ENCODE data around the gene ACAP2.
A peak's percentile ranks its signal among the peaks of the same experiment; 100 is the strongest.

Gene ACAP2

DNA sequence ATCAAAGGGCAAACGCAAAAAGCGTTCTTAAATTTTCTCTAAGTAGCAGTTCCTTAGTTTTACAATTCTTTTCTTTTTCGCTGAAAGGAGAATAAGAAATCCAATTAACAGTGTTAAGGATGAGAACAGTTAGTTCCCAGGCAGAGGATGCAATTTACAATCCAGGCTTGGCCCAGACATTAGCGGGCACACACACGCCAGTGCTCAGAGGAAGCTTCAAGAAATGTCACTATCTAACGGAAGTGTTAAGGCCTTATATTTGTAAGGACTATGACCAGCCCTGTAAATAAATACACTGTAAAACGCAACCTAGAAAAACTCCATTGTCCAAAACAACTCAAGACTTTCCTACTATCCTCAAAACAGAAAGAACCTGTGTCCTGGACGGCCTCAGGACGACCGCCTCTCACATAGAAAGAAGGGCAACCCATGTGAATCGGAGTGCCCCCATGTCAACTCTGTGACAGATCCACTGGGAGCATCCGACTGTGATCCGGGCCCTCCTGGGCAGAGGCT lies 1.3 kb downstream of the ACAP2 start:
- H3K4me3 ChIP-seq (ENCODE audit: low read depth, low read length): peak overlapping the region; percentile 95
- TF ChIP-seq, protein P1, sequence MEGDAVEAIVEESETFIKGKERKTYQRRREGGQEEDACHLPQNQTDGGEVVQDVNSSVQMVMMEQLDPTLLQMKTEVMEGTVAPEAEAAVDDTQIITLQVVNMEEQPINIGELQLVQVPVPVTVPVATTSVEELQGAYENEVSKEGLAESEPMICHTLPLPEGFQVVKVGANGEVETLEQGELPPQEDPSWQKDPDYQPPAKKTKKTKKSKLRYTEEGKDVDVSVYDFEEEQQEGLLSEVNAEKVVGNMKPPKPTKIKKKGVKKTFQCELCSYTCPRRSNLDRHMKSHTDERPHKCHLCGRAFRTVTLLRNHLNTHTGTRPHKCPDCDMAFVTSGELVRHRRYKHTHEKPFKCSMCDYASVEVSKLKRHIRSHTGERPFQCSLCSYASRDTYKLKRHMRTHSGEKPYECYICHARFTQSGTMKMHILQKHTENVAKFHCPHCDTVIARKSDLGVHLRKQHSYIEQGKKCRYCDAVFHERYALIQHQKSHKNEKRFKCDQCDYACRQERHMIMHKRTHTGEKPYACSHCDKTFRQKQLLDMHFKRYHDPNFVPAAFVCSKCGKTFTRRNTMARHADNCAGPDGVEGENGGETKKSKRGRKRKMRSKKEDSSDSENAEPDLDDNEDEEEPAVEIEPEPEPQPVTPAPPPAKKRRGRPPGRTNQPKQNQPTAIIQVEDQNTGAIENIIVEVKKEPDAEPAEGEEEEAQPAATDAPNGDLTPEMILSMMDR (IDR thresholded peaks at IDR 0.05; ENCODE audit: low read depth, low read length): no peak

DNA sequence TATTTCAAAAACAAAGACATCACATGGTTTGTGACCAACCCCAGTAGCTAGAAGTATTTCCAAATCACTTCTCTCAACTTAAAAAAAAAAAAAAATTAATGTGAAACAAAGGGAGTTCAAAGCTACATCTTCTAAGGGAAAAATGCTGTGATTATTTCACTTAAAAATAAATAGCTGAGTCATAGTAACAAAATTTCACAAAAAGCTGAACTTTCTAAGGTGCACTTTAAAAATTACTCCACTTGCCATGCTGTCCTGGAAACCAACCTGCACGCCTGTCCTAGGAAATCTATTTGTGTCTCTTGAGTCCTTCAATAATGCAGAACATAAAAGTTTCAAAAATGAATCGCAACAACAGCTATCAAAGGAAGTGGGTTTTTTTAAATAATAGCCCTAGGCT lies 1.8 kb downstream of the ACAP2 start:
- peak overlapping the region; percentile 95 for H3K4me3 ChIP-seq (ENCODE audit: low read depth, low read length)

DNA sequence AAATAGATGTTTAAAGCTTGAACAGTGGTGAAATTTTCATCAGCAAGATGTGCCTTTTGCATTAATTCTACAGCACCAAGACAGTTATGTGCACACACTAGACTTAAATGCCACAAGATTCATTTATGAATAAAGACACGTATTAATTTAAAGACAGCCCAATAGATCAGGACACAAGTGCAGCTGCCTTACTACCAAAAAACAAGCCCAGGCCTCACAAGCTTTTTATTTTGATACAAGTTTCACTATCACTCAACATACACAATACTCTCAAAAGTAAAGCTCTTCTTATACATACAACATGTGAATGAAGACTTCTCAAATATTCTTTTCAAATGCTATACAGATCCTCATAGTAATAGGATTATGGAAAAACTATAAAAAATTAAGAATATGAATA lies 2.4 kb downstream of the ACAP2 start:
- TF ChIP-seq, protein P1 (IDR thresholded peaks at IDR 0.05; ENCODE audit: low read depth, low read length): no peak
- peak overlapping the region; percentile 95 for H3K4me3 ChIP-seq (ENCODE audit: low read depth, low read length)

More for the DNA sequence above, 1.8 kb downstream of the ACAP2 start:
- TF ChIP-seq, protein P1 (IDR thresholded peaks at IDR 0.05; ENCODE audit: low read depth, low read length): no peak

DNA sequence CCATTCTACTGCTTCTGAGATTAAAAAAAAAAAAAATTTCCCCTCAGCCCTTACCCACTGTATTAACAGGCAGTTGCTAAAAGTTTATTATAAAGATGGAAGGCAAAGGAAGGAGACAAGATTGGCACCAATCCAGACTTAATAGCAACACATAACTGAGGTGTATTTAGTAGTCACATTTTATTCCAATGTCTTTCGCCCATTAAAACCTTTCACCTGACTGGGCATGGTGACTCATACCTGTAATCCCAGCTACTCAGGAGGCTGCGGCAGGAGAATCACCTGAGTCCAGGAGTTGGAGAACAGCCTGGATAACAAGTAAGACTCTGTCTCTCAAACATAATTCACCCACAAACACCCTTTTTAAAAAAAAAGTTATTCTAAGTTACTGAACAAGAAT lies 4.4 kb downstream of the ACAP2 start:
- H3K4me3 ChIP-seq (ENCODE audit: low read depth, low read length): no peak overlapping the region
- TF ChIP-seq, protein P1 (IDR thresholded peaks at IDR 0.05; ENCODE audit: low read depth, low read length): no peak

DNA sequence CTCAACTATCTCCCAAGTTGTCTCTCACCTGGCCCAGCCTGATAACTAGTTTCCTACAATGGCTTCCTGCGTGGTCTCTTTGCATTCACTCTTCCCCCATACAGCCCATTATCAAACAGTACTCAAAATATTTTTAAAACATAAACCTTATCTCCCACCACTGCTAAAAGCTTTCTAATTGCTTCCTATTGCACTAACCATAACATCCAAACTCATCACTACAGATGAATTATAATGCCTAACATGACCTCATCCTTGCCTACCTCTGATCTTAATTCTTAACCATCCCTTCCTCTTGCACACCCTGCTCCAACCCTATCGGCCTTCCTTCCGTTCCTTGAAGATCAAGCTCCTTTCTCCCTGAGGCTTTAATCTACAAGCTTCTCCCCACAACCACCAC lies 17.0 kb downstream of the ACAP2 start:
- TF ChIP-seq, protein P1 (IDR thresholded peaks at IDR 0.05; ENCODE audit: low read depth, low read length): no peak
- no peak overlapping the region for H3K4me3 ChIP-seq (ENCODE audit: low read depth, low read length)

DNA sequence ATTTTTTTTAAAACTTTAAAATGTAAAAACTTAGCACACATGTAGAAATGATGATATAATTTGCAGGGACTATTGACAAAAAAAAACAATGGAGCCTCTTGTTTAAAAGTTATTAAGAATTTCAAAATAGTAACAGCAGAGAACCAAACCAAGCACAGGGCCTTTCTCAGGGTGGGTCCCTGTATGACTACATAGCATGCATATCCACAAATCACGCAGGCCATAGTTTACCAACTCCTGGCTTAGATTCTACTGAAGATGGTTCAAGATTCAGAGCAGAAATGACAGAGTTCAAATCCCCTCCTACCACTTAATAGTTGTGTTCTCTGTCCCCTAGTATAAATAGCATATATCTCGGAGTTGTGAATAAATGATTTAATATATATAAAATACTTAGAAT lies 19.0 kb downstream of the ACAP2 start:
- TF ChIP-seq, protein P1 (IDR thresholded peaks at IDR 0.05; ENCODE audit: low read depth, low read length): no peak
- no peak overlapping the region for H3K4me3 ChIP-seq (ENCODE audit: low read depth, low read length)

DNA sequence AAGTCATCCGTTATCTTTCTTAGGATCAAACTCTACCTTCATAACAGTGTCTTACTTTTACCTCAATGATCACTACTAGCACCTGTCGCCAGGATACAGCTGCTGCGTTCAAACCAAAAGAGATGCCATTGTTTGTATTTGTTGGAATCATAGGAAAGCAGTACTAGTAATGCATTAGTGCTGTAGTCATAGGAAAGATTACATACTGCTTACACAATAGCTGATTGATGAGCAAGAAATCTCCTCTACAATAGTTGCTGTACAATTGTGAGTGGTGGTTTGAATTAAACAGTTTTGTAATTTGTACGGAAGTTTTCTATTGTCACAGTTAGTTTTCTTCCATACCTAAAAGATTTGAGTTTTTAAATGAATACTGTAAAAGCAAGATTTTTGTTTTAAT lies 21.4 kb downstream of the ACAP2 start:
- H3K4me3 ChIP-seq (ENCODE audit: low read depth, low read length): no peak overlapping the region
- TF ChIP-seq, protein P1 (IDR thresholded peaks at IDR 0.05; ENCODE audit: low read depth, low read length): no peak

Measured in WI38 (cell line).